ENCODE data around the gene HSDL2. TPM values are rescaled to one million over a fixed set of nuclear protein-coding genes. Genes with fewer than 3 reads are reported as not detected.

Gene HSDL2
- total and polyA plus RNA-seq, 10 of the 15 experiments (the other 5 are each of a cell fraction or from before 2014, with no cell fraction given) = 20.9 to 46.1 (median 27.0) TPM

GRCh38 chr9:112421771-112422222 lies 41.9 kb downstream of the HSDL2 start (continued):
- TF ChIP-seq IRF3 (IDR thresholded peaks at IDR 0.05) (no peak), IKZF1 (conservative IDR thresholded peaks at IDR 0.05) (no peak), SPI1 (IDR thresholded peaks at IDR 0.05; ENCODE audit: borderline replicate concordance, insufficient read depth, low read depth, low read length) (no peak)

GRCh38 chr9:112422417-112423148 lies 42.7 kb downstream of the HSDL2 start:
- H2AFZ ChIP-seq (ENCODE audit: control insufficient read depth, low read depth, low read length) = no peak overlapping the region
- ChIA-PET CTCF (no interaction called here), SMC1A (ENCODE audit: uncharacterized antibody, unreplicated experiment) (no interaction called here), POLR2A (interaction anchor here (1.2 kb wide), 1 partner anchor 15 kb away, joined by 3 read pairs; no protein-coding TSS in a partner anchor), RAD21 (ENCODE audit: unreplicated experiment) (no interaction called here)
- H3K27me3 ChIP-seq (replicated peaks in 1 of 2; ENCODE audit: control insufficient read depth in 2 of 2, insufficient read depth in 2 of 2, low read length in 1 of 2) = no peaks in the 10 kb centered on the region
- FAIRE-seq = no peak
- 93% methylated on average over 3 of the region's 3 CpGs for WGBS (ENCODE audit: insufficient coverage, insufficient replicate concordance, low lambda C conversion rate, missing lambda C conversion rate)
- TF ChIP-seq ZNF217 (IDR thresholded peaks at IDR 0.05) (no peak), JUND (IDR thresholded peaks at IDR 0.05; ENCODE audit: low read depth, low read length) (no peak), BHLHE40 (IDR thresholded peaks at IDR 0.05; ENCODE audit: borderline replicate concordance in 1 of 2, low read depth in 2 of 2, low read length in 1 of 2) (no peak)
- no peak overlapping the region for H3K4me2 ChIP-seq (ENCODE audit: control insufficient read depth, insufficient read depth)
- in situ Hi-C loops (cut with MboI) = no loop called here
- no peak overlapping the region for H3K4me3 ChIP-seq
- H3K79me2 ChIP-seq (ENCODE audit: control insufficient read depth, insufficient read depth, low read length) = no peaks in the 10 kb centered on the region
- no peaks in the 10 kb centered on the region for H3K9me3 ChIP-seq (replicated peaks; ENCODE audit: control insufficient read depth, insufficient read depth, low read length)
- no peak for DNase-seq (ENCODE audit: low read depth, low spot score)
- intact Hi-C loops (cut with micrococcal nuclease; ENCODE audit: unreplicated experiment) = no loop called here
- H3K9ac ChIP-seq (ENCODE audit: control insufficient read depth, insufficient read depth, low read length) = no peak overlapping the region
- no peak overlapping the region for H3K27ac ChIP-seq (ENCODE audit: control insufficient read depth, insufficient read depth)
- BruUV-seq (replicated peaks) = no TSS peak
- no peaks in the 10 kb centered on the region; the same call in 1 of the 2 replicates for H4K20me1 ChIP-seq (ENCODE audit: control insufficient read depth, insufficient read depth)
- no peaks in the 10 kb centered on the region for H3K4me1 ChIP-seq (ENCODE audit: control insufficient read depth, insufficient read depth, low read length)
- H3K36me3 ChIP-seq (ENCODE audit: control insufficient read depth in 2 of 2, insufficient read depth in 2 of 2, low read length in 1 of 2) = no peaks in the 10 kb centered on the region; a peak in 1 of 4 replicates
- no peak for ATAC-seq
